Nephron progenitor cell (in vitro differentiated cells): ENCODE measurements around the gene CHD2.
"Not testable (repeated sequence)": the region's sequence is repeated elsewhere in the genome, so short reads cannot be mapped to it uniquely, and the experiment has no call there.

Experiments
- DNase-seq: peaks from one replicate; pipeline ENCODE4 v3.0.0; 2021
- H3K27ac Mint-ChIP-seq: 2 replicates; pipeline ENCODE4 v1.8.0; 2021; ENCODE audit warnings: mild to moderate bottlenecking, moderate library complexity, mixed read lengths
- H3K27me3 Mint-ChIP-seq: 2 replicates; pipeline ENCODE4 v1.8.0; 2021; ENCODE audit warnings: mild to moderate bottlenecking, low read depth, mixed read lengths; ENCODE audit not compliant: poor library complexity
- H3K36me3 Mint-ChIP-seq: 2 replicates; pipeline ENCODE4 v1.8.0; 2021; ENCODE audit warnings: low read depth, mixed read lengths
- H3K4me1 Mint-ChIP-seq: 2 replicates; pipeline ENCODE4 v1.8.0; 2021; ENCODE audit warnings: mixed read lengths
- H3K4me3 Mint-ChIP-seq: 2 replicates; pipeline ENCODE4 v1.8.0; 2021; ENCODE audit warnings: mild to moderate bottlenecking, moderate library complexity, mixed read lengths
- H3K9me3 Mint-ChIP-seq: 2 replicates; pipeline ENCODE4 v1.8.0; 2021; ENCODE audit warnings: mild to moderate bottlenecking, moderate library complexity, mixed read lengths
- CTCF ChIP-seq: fragments of 200-600 bp; sonication (generic); IDR thresholded peaks from 2 replicates; pipeline ENCODE4 v1.5.0; 2021; ENCODE audit warnings: antibody characterized with exemption

CHD2 gene

DNA sequence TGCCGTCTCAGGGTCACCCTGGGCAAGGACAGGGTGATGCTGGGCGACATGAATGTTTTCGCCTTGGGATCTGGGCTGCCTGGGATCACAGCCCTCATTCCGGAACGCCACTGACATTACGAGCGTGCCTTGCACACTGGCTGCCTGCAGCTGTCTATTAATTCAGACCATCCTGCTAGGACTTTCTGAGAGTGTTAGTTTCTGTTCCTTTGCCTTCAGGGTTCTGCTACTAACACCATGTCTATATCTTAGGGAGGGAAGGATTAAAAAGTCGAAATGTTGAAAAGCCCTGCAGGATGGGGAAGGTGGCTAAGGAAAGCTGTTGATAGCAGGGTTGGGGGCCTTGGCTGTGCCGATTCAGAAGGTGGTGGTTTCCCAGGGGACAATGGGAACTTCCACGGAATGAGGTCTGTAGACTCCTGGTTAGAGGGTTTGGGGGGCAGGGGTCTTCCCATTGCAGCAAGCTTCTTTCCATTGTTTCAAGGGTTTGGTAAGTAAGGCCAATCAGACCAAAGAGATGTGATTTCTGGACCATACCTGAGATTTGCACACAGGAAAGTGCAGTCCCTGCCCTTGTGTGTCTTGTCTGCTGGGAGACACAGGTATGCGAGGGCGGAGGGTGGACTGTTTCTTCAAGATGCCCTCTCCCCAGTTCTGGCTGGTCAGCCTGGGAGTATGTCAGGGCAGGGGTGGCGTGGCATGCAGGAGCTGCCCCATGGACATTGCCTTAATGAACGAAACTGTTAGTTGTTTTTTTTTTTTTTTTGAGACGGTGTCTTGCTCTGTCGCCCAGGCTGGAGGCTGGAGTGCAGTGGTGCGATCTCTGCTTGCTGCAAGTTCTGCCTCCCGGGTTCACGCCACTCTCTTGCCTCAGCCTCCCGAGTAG is 137.9 kb downstream of the CHD2 start:
- Mint-ChIP-seq H3K27me3 (peaks cover 4% of the 10 kb centered on the region), H3K9me3 (peaks cover 4% of the 10 kb centered on the region), H3K36me3 (peaks cover 24% of the 10 kb centered on the region), H3K4me3 (no peak overlapping the region), H3K4me1 (peaks cover 50% of the 10 kb centered on the region), H3K27ac (no peak overlapping the region)
- TF ChIP-seq CTCF = no peak
- no peak for DNase-seq

GRCh38 chr15:93039562-93040287 is 139.6 kb downstream of the CHD2 start:
- not testable (repeated sequence) for H3K27me3 Mint-ChIP-seq, DNase-seq, H3K9me3 Mint-ChIP-seq, H3K4me3 Mint-ChIP-seq, H3K27ac Mint-ChIP-seq
- H3K36me3 Mint-ChIP-seq = peaks cover 41% of the 10 kb centered on the region
- H3K4me1 Mint-ChIP-seq = peaks cover 61% of the 10 kb centered on the region

- peak overlapping the region; percentile 81 for H3K27ac Mint-ChIP-seq
- peaks cover 4% of the 10 kb centered on the region for H3K27me3 Mint-ChIP-seq
- H3K36me3 Mint-ChIP-seq = peaks cover 47% of the 10 kb centered on the region
- TF ChIP-seq CTCF = no peak
- H3K4me1 Mint-ChIP-seq = peaks cover 54% of the 10 kb centered on the region
- peaks cover 4% of the 10 kb centered on the region for H3K9me3 Mint-ChIP-seq
- no peak for DNase-seq
- H3K4me3 Mint-ChIP-seq = no peak overlapping the region
These were observed 140.4 kb downstream of the CHD2 start for GRCh38 chr15:93040288-93041158.

- TF ChIP-seq CTCF = no peak
- Mint-ChIP-seq H3K36me3 (peaks cover 53% of the 10 kb centered on the region), H3K4me1 (peaks cover 49% of the 10 kb centered on the region), H3K27me3 (peaks cover 4% of the 10 kb centered on the region), H3K9me3 (peaks cover 9% of the 10 kb centered on the region), H3K27ac (no peak overlapping the region), H3K4me3 (no peak overlapping the region)
- DNase-seq = no peak
These were observed 141.0 kb downstream of the CHD2 start for GRCh38 chr15:93041159-93041547.

GRCh38 chr15:93042211-93042610 is 142.1 kb downstream of the CHD2 start:
- H3K27ac Mint-ChIP-seq = no peak overlapping the region
- peaks cover 64% of the 10 kb centered on the region for H3K36me3 Mint-ChIP-seq
- DNase-seq = no peak
- no peak for TF ChIP-seq CTCF
- peaks cover 4% of the 10 kb centered on the region for H3K27me3 Mint-ChIP-seq
- H3K4me3 Mint-ChIP-seq = no peak overlapping the region
- peaks cover 43% of the 10 kb centered on the region for H3K4me1 Mint-ChIP-seq
- H3K9me3 Mint-ChIP-seq = peaks cover 18% of the 10 kb centered on the region
